ENCODE measurements around the gene ZNF217. TPM values are rescaled to one million over a fixed set of nuclear protein-coding genes. Genes with fewer than 3 reads are reported as not detected.
"Not testable (repeated sequence)": the region's sequence is repeated elsewhere in the genome, so short reads cannot be mapped to it uniquely, and the experiment has no call there.

ZNF217 gene
- total RNA-seq, 1 donor from 2014 or later, result 84.4 TPM

- Mint-ChIP-seq H3K9me3 (no peaks in the 10 kb centered on the region), H3K4me1 (no peaks in the 10 kb centered on the region), H3K36me3 (no peaks in the 10 kb centered on the region), H3K4me3 (no peak overlapping the region), H3K27me3 (ENCODE audit: insufficient read depth, low read depth) (peaks cover 7% of the 10 kb centered on the region), H3K27ac (no peak overlapping the region)
- Histone ChIP-seq H3K4me2 (no peak overlapping the region), H3K9me3 (ENCODE audit: low read depth) (no peaks in the 10 kb centered on the region), H3K27ac (no peak overlapping the region), H3K79me2 (ENCODE audit: low read depth) (no peaks in the 10 kb centered on the region), H3K4me1 (no peaks in the 10 kb centered on the region), H3K36me3 (no peaks in the 10 kb centered on the region), H3K27me3 (no peaks in the 10 kb centered on the region), H3K4me3 (no peak overlapping the region), H3F3A (ENCODE audit: low read depth) (no peaks in the 10 kb centered on the region), H3K9ac (no peak overlapping the region), H2AFZ (replicated peaks) (no peak overlapping the region), H4K20me1 (ENCODE audit: low read depth) (no peaks in the 10 kb centered on the region)
- no peak for DNase-seq (ENCODE audit: low spot score)
- no peak for TF ChIP-seq EZH2 (IDR thresholded peaks at IDR 0.05)
Observed at GRCh38 chr20:53529658-53530057, 64.0 kb downstream of the ZNF217 start.

- Histone ChIP-seq H3K27ac (no peak overlapping the region), H3K4me3 (no peak overlapping the region), H3K4me1 (no peaks in the 10 kb centered on the region), H3K36me3 (no peaks in the 10 kb centered on the region), H3K9ac (no peak overlapping the region), H3F3A (ENCODE audit: low read depth) (no peaks in the 10 kb centered on the region), H3K27me3 (no peaks in the 10 kb centered on the region), H4K20me1 (ENCODE audit: low read depth) (no peaks in the 10 kb centered on the region), H3K9me3 (ENCODE audit: low read depth) (no peaks in the 10 kb centered on the region), H3K4me2 (no peak overlapping the region), H3K79me2 (ENCODE audit: low read depth) (no peaks in the 10 kb centered on the region), H2AFZ (replicated peaks) (no peak overlapping the region)
- Mint-ChIP-seq H3K9me3 (no peaks in the 10 kb centered on the region), H3K4me3 (no peak overlapping the region), H3K27me3 (ENCODE audit: insufficient read depth, low read depth) (peaks cover 7% of the 10 kb centered on the region), H3K27ac (peak overlapping the region; percentile 54), H3K36me3 (no peaks in the 10 kb centered on the region), H3K4me1 (no peaks in the 10 kb centered on the region)
- DNase-seq (ENCODE audit: low spot score), result no peak
- no peak for TF ChIP-seq EZH2phosphoT487 (IDR thresholded peaks at IDR 0.05)
- no peak for TF ChIP-seq EZH2 (IDR thresholded peaks at IDR 0.05)
- no peak for TF ChIP-seq CTCF (IDR thresholded peaks at IDR 0.05)
Observed at GRCh38 chr20:53527196-53527595, 66.4 kb downstream of the ZNF217 start.

GRCh38 chr20:53524589-53525312 lies 68.9 kb downstream of the ZNF217 start:
- Mint-ChIP-seq H3K4me1 (no peaks in the 10 kb centered on the region), H3K9me3 (no peaks in the 10 kb centered on the region), H3K36me3 (no peaks in the 10 kb centered on the region), H3K27me3 (ENCODE audit: insufficient read depth, low read depth) (peaks cover 6% of the 10 kb centered on the region), H3K4me3 (no peak overlapping the region), H3K27ac (no peak overlapping the region)
- no peaks in the 10 kb centered on the region for H3K4me1 ChIP-seq
- H3K4me2 ChIP-seq, result no peak overlapping the region
- no peaks in the 10 kb centered on the region for H3K36me3 ChIP-seq
- DNase-seq (ENCODE audit: low spot score), result peak; percentile 9
- no peak overlapping the region for H2AFZ ChIP-seq (replicated peaks)
- H3K27me3 ChIP-seq, result no peaks in the 10 kb centered on the region
- no peak overlapping the region for H3K4me3 ChIP-seq
- no peaks in the 10 kb centered on the region for H3K79me2 ChIP-seq (ENCODE audit: low read depth)
- no peak for TF ChIP-seq EZH2 (IDR thresholded peaks at IDR 0.05)
- no peak for TF ChIP-seq EZH2phosphoT487 (IDR thresholded peaks at IDR 0.05)
- TF ChIP-seq CTCF (IDR thresholded peaks at IDR 0.05), result no peak
- no peak overlapping the region for H3K9ac ChIP-seq
- no peak overlapping the region for H3K27ac ChIP-seq
- no peaks in the 10 kb centered on the region for H3F3A ChIP-seq (ENCODE audit: low read depth)
- no peaks in the 10 kb centered on the region for H4K20me1 ChIP-seq (ENCODE audit: low read depth)
- H3K9me3 ChIP-seq (ENCODE audit: low read depth), result no peaks in the 10 kb centered on the region

GRCh38 chr20:53523615-53524014 lies 70.0 kb downstream of the ZNF217 start:
- not testable (repeated sequence) for H3K36me3 Mint-ChIP-seq; H3K27ac Mint-ChIP-seq; H3K9me3 ChIP-seq (ENCODE audit: low read depth); H3K27me3 ChIP-seq; H3K79me2 ChIP-seq (ENCODE audit: low read depth); H3K4me3 Mint-ChIP-seq; H3K36me3 ChIP-seq; H3K4me2 ChIP-seq; H4K20me1 ChIP-seq (ENCODE audit: low read depth); H3F3A ChIP-seq (ENCODE audit: low read depth); H2AFZ ChIP-seq (replicated peaks); H3K27ac ChIP-seq; H3K4me1 Mint-ChIP-seq; DNase-seq (ENCODE audit: low spot score); H3K4me1 ChIP-seq; H3K4me3 ChIP-seq; H3K9me3 Mint-ChIP-seq; H3K9ac ChIP-seq; H3K27me3 Mint-ChIP-seq (ENCODE audit: insufficient read depth, low read depth)

All from neural progenitor cell (in vitro differentiated cells).